HepG2 (cell line): ENCODE measurements around the gene CDHR5. TPM values are rescaled to one million over a fixed set of nuclear protein-coding genes. Genes with fewer than 3 reads are reported as not detected.
A peak's percentile ranks its signal among the peaks of the same experiment; 100 is the strongest.

Source experiments
- CHD2 ChIP-seq: IDR thresholded peaks from 2 replicates; pipeline ENCODE4 v1.6.1; 2011; ENCODE audit warnings: low read depth, low read length, improper control_type of control experiment
- DMTF1 ChIP-seq: sonication (generic); formaldehyde crosslinking; IDR thresholded peaks from 2 replicates; pipeline ENCODE4 v1.4.0; 2020; ENCODE audit warnings: mild to moderate bottlenecking, missing genetic modification reagents
- FIP1L1 ChIP-seq: fragments of 200-400 bp; formaldehyde crosslinking; IDR thresholded peaks from 2 replicates; pipeline ENCODE4 v1.6.1; 2018; ENCODE audit warnings: low read depth, mild to moderate bottlenecking, low read length, moderate library complexity, borderline replicate concordance; ENCODE audit not compliant: insufficient read depth
- HMGXB3 ChIP-seq: sonication (generic); formaldehyde crosslinking; IDR thresholded peaks from 2 replicates; pipeline ENCODE4 v1.4.0; 2020; ENCODE audit warnings: missing genetic modification reagents, borderline replicate concordance
- MAFG ChIP-seq: sonication (generic); formaldehyde crosslinking; IDR thresholded peaks from 2 replicates; pipeline ENCODE4 v1.5.1; 2020; ENCODE audit warnings: mild to moderate bottlenecking, missing genetic modification reagents
- RAD21 ChIP-seq: fragments of 450-650 bp; formaldehyde crosslinking; IDR thresholded peaks from 2 replicates; pipeline ENCODE4 v1.5.0; 2020; ENCODE audit warnings: mild to moderate bottlenecking
- TCF7L2 ChIP-seq: IDR thresholded peaks from 2 replicates; pipeline ENCODE4 v1.6.1; 2011; ENCODE audit warnings: mild to moderate bottlenecking, low read depth, low read length, moderate library complexity
- TMF1 ChIP-seq: sonication (generic); formaldehyde crosslinking; IDR thresholded peaks from 2 replicates; pipeline ENCODE4 v1.8.1; 2022; ENCODE audit warnings: low read depth, missing genetic modification reagents
- ZBTB2 ChIP-seq: sonication (generic); formaldehyde crosslinking; IDR thresholded peaks from 2 replicates; pipeline ENCODE4 v1.8.0; 2022; ENCODE audit warnings: low read depth, missing genetic modification reagents
- ZNF33B ChIP-seq: sonication (generic); formaldehyde crosslinking; IDR thresholded peaks from 2 replicates; pipeline ENCODE4 v1.5.1; 2020; ENCODE audit warnings: mild to moderate bottlenecking, missing genetic modification reagents
- ZNF564 ChIP-seq: sonication (generic); formaldehyde crosslinking; IDR thresholded peaks from 2 replicates; pipeline ENCODE4 v1.8.1; 2023; ENCODE audit warnings: mild to moderate bottlenecking, missing genetic modification reagents
- ZNF672 ChIP-seq: sonication (generic); formaldehyde crosslinking; IDR thresholded peaks from 2 replicates; pipeline ENCODE4 v1.8.1; 2022; ENCODE audit warnings: missing genetic modification reagents
- polyA plus RNA-seq, 8 experiments: library from polyadenylated mRNA; depleted of rRNA in 3 of 8; stranded (reverse) in 7 of 8; unstranded in 1 of 8; fragments of >200 nt; fragmentation: Illumina TruSeq in 4 of 8; extraction: Trizol in 4 of 8; gene quantifications; 2 replicates each; pipeline versions ENCODE4 v1.2.1 to v1.2.3, GENCODE V29; 2011 to 2016; ENCODE audit warnings: low read depth in 4 of 8, missing spikeins in 1 of 8, mixed read lengths in 1 of 8; ENCODE audit not compliant: insufficient read depth in 1 of 8
- total RNA-seq, 5 experiments: library from RNA; depleted of rRNA; stranded (reverse); fragments of >200 nt; fragmentation: Illumina TruSeq; extraction: Trizol; gene quantifications; 2 replicates each; pipeline ENCODE4 v1.2.3, GENCODE V29; 2016; ENCODE audit warnings: low read depth in 1 of 5
- TF ChIP-seq, protein P1 (sequence below): sonication (generic); formaldehyde crosslinking; IDR thresholded peaks from 2 replicates; pipeline ENCODE4 v1.4.0; 2020; ENCODE audit warnings: missing genetic modification reagents
- TF ChIP-seq, protein P2 (sequence below): sonication (generic); formaldehyde crosslinking; conservative IDR thresholded peaks from 2 replicates; pipeline ENCODE4 v1.4.0; 2020; ENCODE audit warnings: missing genetic modification reagents

Gene CDHR5
- total and polyA plus RNA-seq, 2 of the 13 experiments (the other 11 are each of a cell fraction or from before 2014, with no cell fraction given), result 0.46 to 0.71 TPM

- TF ChIP-seq DMTF1 (CRISPR knock-in tag), result no peak
- 0 out of 2 replicates have a peak, but pooled peaks have one; percentile 39 for TF ChIP-seq HMGXB3 (CRISPR knock-in tag)
- no peak for TF ChIP-seq CHD2
- no peak; the same call in 1 of the 2 replicates for TF ChIP-seq RAD21 (CRISPR knock-in tag)
- no peak for TF ChIP-seq MAFG (CRISPR knock-in tag)
- no peak for TF ChIP-seq ZNF672 (CRISPR knock-in tag)
- no peak for TF ChIP-seq ZNF33B (CRISPR knock-in tag)
- TF ChIP-seq TCF7L2, result no peak
- peak; percentile 38 for TF ChIP-seq ZNF564 (CRISPR knock-in tag)
- TF ChIP-seq, protein P1, sequence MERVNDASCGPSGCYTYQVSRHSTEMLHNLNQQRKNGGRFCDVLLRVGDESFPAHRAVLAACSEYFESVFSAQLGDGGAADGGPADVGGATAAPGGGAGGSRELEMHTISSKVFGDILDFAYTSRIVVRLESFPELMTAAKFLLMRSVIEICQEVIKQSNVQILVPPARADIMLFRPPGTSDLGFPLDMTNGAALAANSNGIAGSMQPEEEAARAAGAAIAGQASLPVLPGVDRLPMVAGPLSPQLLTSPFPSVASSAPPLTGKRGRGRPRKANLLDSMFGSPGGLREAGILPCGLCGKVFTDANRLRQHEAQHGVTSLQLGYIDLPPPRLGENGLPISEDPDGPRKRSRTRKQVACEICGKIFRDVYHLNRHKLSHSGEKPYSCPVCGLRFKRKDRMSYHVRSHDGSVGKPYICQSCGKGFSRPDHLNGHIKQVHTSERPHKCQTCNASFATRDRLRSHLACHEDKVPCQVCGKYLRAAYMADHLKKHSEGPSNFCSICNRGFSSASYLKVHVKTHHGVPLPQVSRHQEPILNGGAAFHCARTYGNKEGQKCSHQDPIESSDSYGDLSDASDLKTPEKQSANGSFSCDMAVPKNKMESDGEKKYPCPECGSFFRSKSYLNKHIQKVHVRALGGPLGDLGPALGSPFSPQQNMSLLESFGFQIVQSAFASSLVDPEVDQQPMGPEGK (CRISPR knock-in tag), result 0 out of 2 replicates have a peak, but pooled peaks have one; percentile 12
- no peak for TF ChIP-seq FIP1L1
- TF ChIP-seq, protein P2, sequence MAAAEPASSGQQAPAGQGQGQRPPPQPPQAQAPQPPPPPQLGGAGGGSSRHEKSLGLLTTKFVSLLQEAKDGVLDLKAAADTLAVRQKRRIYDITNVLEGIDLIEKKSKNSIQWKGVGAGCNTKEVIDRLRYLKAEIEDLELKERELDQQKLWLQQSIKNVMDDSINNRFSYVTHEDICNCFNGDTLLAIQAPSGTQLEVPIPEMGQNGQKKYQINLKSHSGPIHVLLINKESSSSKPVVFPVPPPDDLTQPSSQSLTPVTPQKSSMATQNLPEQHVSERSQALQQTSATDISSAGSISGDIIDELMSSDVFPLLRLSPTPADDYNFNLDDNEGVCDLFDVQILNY (CRISPR knock-in tag), result no peak
- no peak for TF ChIP-seq ZBTB2 (CRISPR knock-in tag)
- no peak; the same call in 1 of the 2 replicates for TF ChIP-seq TMF1 (CRISPR knock-in tag)
Measured at GRCh38 chr11:567629-568292, 57.0 kb downstream of the CDHR5 start (continued).
